A549 (cell line): Measurements from ENCODE around the gene DEFB110. TPM values are rescaled to one million over a fixed set of nuclear protein-coding genes. Genes with fewer than 3 reads are reported as not detected.

ENCODE experiments used
- ATAC-seq, 2 experiments: fragments of 200-7000 bp in 1 of 2; fragments of >200 bp in 1 of 2; cut with Nextera tagmentation in 1 of 2; cut with Tn5 transposase in 1 of 2; 3 replicates each; pipeline versions ENCODE4 v1.8.0 to v1.9.1; 2018 to 2020; ENCODE audit warnings: mild to moderate bottlenecking in 1 of 2, moderate library complexity in 1 of 2
- CTCF ChIA-PET: fragments of 300-600 bp; sonication (Branson Sonifier 250); formaldehyde crosslinking; extraction: SDS; loops from one replicate; lab custom pipeline; 2021; ENCODE audit warnings: antibody characterized with exemption, inconsistent platforms; lab: Yijun Ruan, JAX
- POLR2A ChIA-PET: fragments of 350-600 bp; formaldehyde crosslinking; extraction: SDS; loops from one replicate; lab custom pipeline; 2021; ENCODE audit warnings: antibody characterized with exemption, inconsistent platforms; lab: Yijun Ruan, JAX
- DNase-seq, 2 experiments: peaks; one replicate each; pipeline versions ENCODE4 v3.0.0 to v3.0.0-alpha.2; 2011 to 2016; ENCODE audit warnings: low read depth in 1 of 2, low spot score in 1 of 2
- FAIRE-seq: peaks from 2 replicates; lab custom pipeline; 2011; peaks lifted over from hg19 to GRCh38; lab: Jason Lieb, UNC
- H3K27ac ChIP-seq, 2 experiments: fragments of >200 bp; sonication (Bioruptor Twin); formaldehyde crosslinking; 3 replicates each; pipeline ENCODE4 v1.5.1; 2016 to 2017
- H3K4me1 ChIP-seq: fragments of >200 bp; sonication (Bioruptor Twin); formaldehyde crosslinking; 3 replicates; pipeline ENCODE4 v1.6.1; 2016
- H3K4me2 ChIP-seq: fragments of >200 bp; sonication (Bioruptor Twin); formaldehyde crosslinking; 3 replicates; pipeline ENCODE4 v1.6.1; 2016
- H3K4me3 ChIP-seq: fragments of >200 bp; sonication (Bioruptor Twin); formaldehyde crosslinking; 3 replicates; pipeline ENCODE4 v1.5.1; 2016
- H3K9me3 ChIP-seq: fragments of >200 bp; sonication (Bioruptor Twin); formaldehyde crosslinking; 3 replicates; pipeline ENCODE4 v1.6.1; 2016
- ATOH8 ChIP-seq: fragments of 250-450 bp; sonication (Bioruptor Pico); IDR thresholded peaks from 2 replicates; pipeline ENCODE4 v1.5.0; 2020; ENCODE audit warnings: low read depth, mild to moderate bottlenecking, moderate library complexity
- BHLHE40 ChIP-seq: IDR thresholded peaks from 2 replicates; pipeline ENCODE4 v1.6.1; 2012; ENCODE audit warnings: low read depth, low read length, inconsistent platforms
- CBX2 ChIP-seq: fragments of 200-600 bp; sonication (generic); IDR thresholded peaks from 2 replicates; pipeline ENCODE4 v1.6.1; 2016; ENCODE audit warnings: low read depth, mild to moderate bottlenecking, borderline replicate concordance
- CBX8 ChIP-seq: fragments of 200-600 bp; sonication (generic); IDR thresholded peaks from 2 replicates; pipeline ENCODE4 v1.6.1; 2016
- CHD2 ChIP-seq: fragments of 150-350 bp; IDR thresholded peaks from 2 replicates; pipeline ENCODE4 v1.6.1; 2014; ENCODE audit warnings: low read length; ENCODE audit not compliant: partially characterized antibody
- EHF ChIP-seq: fragments of 250-450 bp; sonication (Bioruptor Pico); IDR thresholded peaks from 2 replicates; pipeline ENCODE4 v1.5.0; 2020; ENCODE audit warnings: mild to moderate bottlenecking
- EP300 ChIP-seq, 2 experiments: fragments of >200 bp; sonication (Bioruptor Twin); formaldehyde crosslinking; IDR thresholded peaks; 2 replicates in 1 of 2; 3 replicates in 1 of 2; pipeline ENCODE4 v1.6.1; 2016 to 2017
- FOXS1 ChIP-seq: fragments of 250-450 bp; sonication (Bioruptor Pico); IDR thresholded peaks from 2 replicates; pipeline ENCODE4 v1.5.0; 2020; ENCODE audit warnings: mild to moderate bottlenecking, moderate library complexity
- HES2 ChIP-seq: fragments of >200 bp; sonication (Bioruptor Twin); formaldehyde crosslinking; IDR thresholded peaks from 2 replicates; pipeline ENCODE4 v1.6.1; 2016
- HOXB13 ChIP-seq: fragments of 250-450 bp; sonication (Bioruptor Pico); IDR thresholded peaks from 2 replicates; pipeline ENCODE4 v1.5.0; 2020; ENCODE audit warnings: low read depth, mild to moderate bottlenecking, moderate library complexity
- JUNB ChIP-seq: fragments of >200 bp; sonication (Bioruptor Twin); formaldehyde crosslinking; IDR thresholded peaks from 2 replicates; pipeline ENCODE4 v1.6.1; 2016
- KDM5A ChIP-seq: fragments of 200-600 bp; sonication (generic); IDR thresholded peaks from 2 replicates; pipeline ENCODE4 v1.6.1; 2016; ENCODE audit warnings: antibody characterized with exemption, mild to moderate bottlenecking
- POLR2AphosphoS2 ChIP-seq: conservative IDR thresholded peaks from 2 replicates; pipeline ENCODE4 v1.6.1; 2012; ENCODE audit warnings: low read length, improper control_type of control experiment, inconsistent platforms
- RAD21 ChIP-seq, 2 experiments: fragments of >200 bp in 1 of 2; sonication (Bioruptor Twin) in 1 of 2; formaldehyde crosslinking in 1 of 2; IDR thresholded peaks in 1 of 2; conservative IDR thresholded peaks in 1 of 2; 2 replicates in 1 of 2; 3 replicates in 1 of 2; pipeline ENCODE4 v1.6.1; 2012 to 2018; ENCODE audit warnings: inconsistent platforms in 1 of 2
- RARB ChIP-seq: fragments of 250-450 bp; sonication (Bioruptor Pico); IDR thresholded peaks from 2 replicates; pipeline ENCODE4 v1.8.0; 2021; ENCODE audit warnings: mild to moderate bottlenecking, moderate library complexity
- RCOR1 ChIP-seq: fragments of 150-350 bp; IDR thresholded peaks from 2 replicates; pipeline ENCODE4 v1.6.1; 2014; ENCODE audit warnings: antibody characterized with exemption, low read length, low read depth
- SREBF2 ChIP-seq: fragments of 450-650 bp; IDR thresholded peaks from 2 replicates; pipeline ENCODE4 v1.6.1; 2014; ENCODE audit warnings: mild to moderate bottlenecking, moderate library complexity
- WGBS: methylation state at CpG from one replicate; pipeline ENCODE4 v1.1.6; 2017; ENCODE audit errors: missing lambda C conversion rate; 5-methylcytosine and 5-hydroxymethylcytosine counted together
- polyA plus RNA-seq, 4 experiments: library from polyadenylated mRNA; depleted of rRNA in 3 of 4; stranded (reverse); fragments of >200 nt; fragmentation: RNase III in 1 of 4; extraction: RNeasy Plus Mini Kit Qiagen cat#74134 plus additional on column Dnase treatment in 1 of 4; gene quantifications; 2 replicates in 3 of 4; 3 replicates in 1 of 4; pipeline ENCODE4 v1.2.3, GENCODE V29; 2011 to 2017
- TF ChIP-seq, protein P1 (sequence below): fragments of 200-600 bp; sonication (generic); IDR thresholded peaks from 2 replicates; pipeline ENCODE4 v1.6.1; 2016; ENCODE audit warnings: antibody characterized with exemption, mild to moderate bottlenecking, moderate library complexity
- TF ChIP-seq, protein P2 (sequence below): fragments of 250-450 bp; sonication (Bioruptor Pico); IDR thresholded peaks from 2 replicates; pipeline ENCODE4 v1.5.0; 2021; ENCODE audit warnings: mild to moderate bottlenecking, moderate library complexity, borderline replicate concordance

The DEFB110 gene
- polyA plus RNA-seq, 2 of the 4 experiments (the other 2 are of a cell fraction), result not detected

GRCh38 chr6:50030350-50030749, 8.6 kb upstream of the DEFB110 start:
- no peak for FAIRE-seq
- Histone ChIP-seq H3K27ac (no peak overlapping the region), H3K4me1 (no peaks in the 10 kb centered on the region), H3K4me2 (no peak overlapping the region), H3K4me3 (no peak overlapping the region), H3K9me3 (no peaks in the 10 kb centered on the region)
- ATAC-seq, result no peak
- CTCF ChIA-PET, result interaction anchor here (1.0 to 1.2 kb wide), 2 partner anchors 12 to 32 kb away, joined by 4 read pairs; no protein-coding TSS in a partner anchor
- TF ChIP-seq FOXS1 (CRISPR knock-in tag) (no peak), EHF (CRISPR knock-in tag) (no peak), BHLHE40 (no peak), SREBF2 (no peak), ATOH8 (no peak), POLR2AphosphoS2 (no peak), KDM5A (no peak), RARB (no peak), HES2 (no peak), JUNB (no peak)
- DNase-seq, result no peak
- POLR2A ChIA-PET, result no interaction called here
- 17% methylated on average over 6 of the region's 14 CpGs for WGBS

GRCh38 chr6:50025258-50025657, 3.5 kb upstream of the DEFB110 start:
- ATAC-seq (no peak), DNase-seq (no peak), FAIRE-seq (no peak)
- POLR2A ChIA-PET, result no interaction called here
- H3K9me3 ChIP-seq, result no peaks in the 10 kb centered on the region
- no peak overlapping the region for H3K4me2 ChIP-seq
- no peak for TF ChIP-seq CHD2
- TF ChIP-seq, protein P1, sequence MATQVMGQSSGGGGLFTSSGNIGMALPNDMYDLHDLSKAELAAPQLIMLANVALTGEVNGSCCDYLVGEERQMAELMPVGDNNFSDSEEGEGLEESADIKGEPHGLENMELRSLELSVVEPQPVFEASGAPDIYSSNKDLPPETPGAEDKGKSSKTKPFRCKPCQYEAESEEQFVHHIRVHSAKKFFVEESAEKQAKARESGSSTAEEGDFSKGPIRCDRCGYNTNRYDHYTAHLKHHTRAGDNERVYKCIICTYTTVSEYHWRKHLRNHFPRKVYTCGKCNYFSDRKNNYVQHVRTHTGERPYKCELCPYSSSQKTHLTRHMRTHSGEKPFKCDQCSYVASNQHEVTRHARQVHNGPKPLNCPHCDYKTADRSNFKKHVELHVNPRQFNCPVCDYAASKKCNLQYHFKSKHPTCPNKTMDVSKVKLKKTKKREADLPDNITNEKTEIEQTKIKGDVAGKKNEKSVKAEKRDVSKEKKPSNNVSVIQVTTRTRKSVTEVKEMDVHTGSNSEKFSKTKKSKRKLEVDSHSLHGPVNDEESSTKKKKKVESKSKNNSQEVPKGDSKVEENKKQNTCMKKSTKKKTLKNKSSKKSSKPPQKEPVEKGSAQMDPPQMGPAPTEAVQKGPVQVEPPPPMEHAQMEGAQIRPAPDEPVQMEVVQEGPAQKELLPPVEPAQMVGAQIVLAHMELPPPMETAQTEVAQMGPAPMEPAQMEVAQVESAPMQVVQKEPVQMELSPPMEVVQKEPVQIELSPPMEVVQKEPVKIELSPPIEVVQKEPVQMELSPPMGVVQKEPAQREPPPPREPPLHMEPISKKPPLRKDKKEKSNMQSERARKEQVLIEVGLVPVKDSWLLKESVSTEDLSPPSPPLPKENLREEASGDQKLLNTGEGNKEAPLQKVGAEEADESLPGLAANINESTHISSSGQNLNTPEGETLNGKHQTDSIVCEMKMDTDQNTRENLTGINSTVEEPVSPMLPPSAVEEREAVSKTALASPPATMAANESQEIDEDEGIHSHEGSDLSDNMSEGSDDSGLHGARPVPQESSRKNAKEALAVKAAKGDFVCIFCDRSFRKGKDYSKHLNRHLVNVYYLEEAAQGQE, result no peak
- TF ChIP-seq SREBF2, result no peak
- TF ChIP-seq, protein P2, sequence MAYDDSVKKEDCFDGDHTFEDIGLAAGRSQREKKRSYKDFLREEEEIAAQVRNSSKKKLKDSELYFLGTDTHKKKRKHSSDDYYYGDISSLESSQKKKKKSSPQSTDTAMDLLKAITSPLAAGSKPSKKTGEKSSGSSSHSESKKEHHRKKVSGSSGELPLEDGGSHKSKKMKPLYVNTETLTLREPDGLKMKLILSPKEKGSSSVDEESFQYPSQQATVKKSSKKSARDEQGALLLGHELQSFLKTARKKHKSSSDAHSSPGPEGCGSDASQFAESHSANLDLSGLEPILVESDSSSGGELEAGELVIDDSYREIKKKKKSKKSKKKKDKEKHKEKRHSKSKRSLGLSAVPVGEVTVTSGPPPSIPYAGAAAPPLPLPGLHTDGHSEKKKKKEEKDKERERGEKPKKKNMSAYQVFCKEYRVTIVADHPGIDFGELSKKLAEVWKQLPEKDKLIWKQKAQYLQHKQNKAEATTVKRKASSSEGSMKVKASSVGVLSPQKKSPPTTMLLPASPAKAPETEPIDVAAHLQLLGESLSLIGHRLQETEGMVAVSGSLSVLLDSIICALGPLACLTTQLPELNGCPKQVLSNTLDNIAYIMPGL (CRISPR knock-in tag), result no peak
- no peak for TF ChIP-seq EP300 (IDR thresholded peaks at IDR 0.05)
- TF ChIP-seq CBX8, result no peak
- TF ChIP-seq RCOR1, result no peak
- no peak for TF ChIP-seq CBX2
- no peak for TF ChIP-seq HOXB13 (CRISPR knock-in tag)
- no peak for TF ChIP-seq RAD21 (conservative IDR thresholded peaks at IDR 0.05 in 1 of 2, IDR thresholded peaks at IDR 0.05 in 1 of 2)
- no peak for TF ChIP-seq EHF (CRISPR knock-in tag)
- TF ChIP-seq JUNB, result no peak
- no peak overlapping the region for H3K4me3 ChIP-seq
- WGBS, result 48% methylated on average over 3 of the region's 4 CpGs
- no peak overlapping the region for H3K27ac ChIP-seq
- CTCF ChIA-PET, result no interaction called here
- no peaks in the 10 kb centered on the region for H3K4me1 ChIP-seq
